Mesodermal cell (in vitro differentiated cells): ENCODE results near the gene NFAT5.

Experiments
- H3K27ac ChIP-seq: 2 replicates; pipeline ENCODE4 v1.7.0; 2013; ENCODE audit warnings: mild to moderate bottlenecking, low read depth, low read length, moderate library complexity; ENCODE audit not compliant: severe bottlenecking
- H3K36me3 ChIP-seq: 2 replicates; pipeline ENCODE4 v1.7.1; 2013; ENCODE audit warnings: mild to moderate bottlenecking, low read length, moderate library complexity; ENCODE audit not compliant: control insufficient read depth, insufficient read depth
- H3K4me1 ChIP-seq: one replicate; pipeline ENCODE4 v1.7.1; 2013; ENCODE audit warnings: mild to moderate bottlenecking, low read length; ENCODE audit not compliant: insufficient read depth, control insufficient read depth, poor library complexity, severe bottlenecking
- H3K4me3 ChIP-seq: 2 replicates; pipeline ENCODE4 v1.7.0; 2013; ENCODE audit warnings: low read length, control low read depth, mild to moderate bottlenecking; ENCODE audit not compliant: insufficient read depth, poor library complexity, severe bottlenecking; ENCODE audit errors: extremely low read depth
- H3K9me3 ChIP-seq: 2 replicates; pipeline ENCODE4 v1.7.1; 2013; ENCODE audit warnings: mild to moderate bottlenecking, low read length, moderate library complexity; ENCODE audit not compliant: control insufficient read depth
- WGBS, 2 experiments: methylation state at CpG; one replicate each; pipeline ENCODE4 v1.1.5; 2013; ENCODE audit warnings: missing lambda C conversion rate in 2 of 2; ENCODE audit not compliant: insufficient coverage in 2 of 2; 5-methylcytosine and 5-hydroxymethylcytosine counted together

Gene NFAT5

GRCh38 chr16:69706256-69706974, 140.6 kb downstream of the NFAT5 start:
- Histone ChIP-seq H3K36me3 (peaks cover 62% of the 10 kb centered on the region), H3K27ac (peak overlapping the region; percentile 7), H3K4me1 (no peaks in the 10 kb centered on the region), H3K9me3 (no peaks in the 10 kb centered on the region), H3K4me3 (no peak overlapping the region)
- WGBS, 2 experiments: 100% methylated on average over 1 of the region's 1 CpG; no CpG with 5 or more reads in 1 of the 2 experiments

- Histone ChIP-seq H3K36me3 (peaks cover 67% of the 10 kb centered on the region), H3K27ac (no peak overlapping the region)
- WGBS, 2 experiments: no CpG with 5 or more reads among the region's 2 CpGs
These were observed 141.2 kb downstream of the NFAT5 start for GRCh38 chr16:69706975-69707340.

DNA sequence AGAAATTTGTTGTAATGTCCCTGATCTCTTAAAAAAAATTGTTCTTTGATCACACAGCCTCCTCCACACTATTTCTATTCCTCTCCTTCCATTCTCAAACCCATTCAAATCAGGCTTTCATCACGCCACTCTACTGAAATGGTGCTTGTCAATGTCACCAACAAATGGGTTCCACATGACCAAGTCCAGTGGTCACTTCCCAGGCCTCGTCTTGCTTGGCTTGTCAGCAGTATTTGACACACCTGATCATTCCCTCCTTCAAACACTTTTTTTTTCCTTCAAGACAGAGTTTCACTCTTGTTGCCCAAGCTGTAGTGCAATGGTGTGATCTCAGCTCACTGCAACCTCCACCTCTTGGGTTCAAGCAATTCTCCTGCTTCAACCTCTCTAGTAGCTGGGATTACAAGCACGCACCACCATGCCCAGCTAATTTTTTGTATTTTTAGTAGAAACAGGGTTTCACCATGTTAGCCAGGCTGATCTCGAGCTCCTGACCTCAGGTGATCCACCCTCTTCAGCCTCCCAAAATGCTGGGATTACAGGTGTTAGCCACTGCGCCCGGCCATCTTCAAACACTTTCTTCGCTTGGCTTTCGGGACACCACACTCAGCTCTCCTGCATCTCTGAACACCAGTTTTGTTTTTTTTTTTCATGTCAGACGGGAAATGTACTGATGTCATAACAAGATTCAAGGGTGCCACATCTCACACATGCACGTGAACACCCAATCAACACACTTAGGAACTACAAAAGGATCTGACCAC, 142.3 kb downstream of the NFAT5 start:
- H3K9me3 ChIP-seq: no peaks in the 10 kb centered on the region
- no peak overlapping the region for H3K4me3 ChIP-seq
- WGBS, 2 experiments: 95% methylated on average over 7 to 10 of the region's 10 CpGs
- no peaks in the 10 kb centered on the region for H3K4me1 ChIP-seq
- H3K27ac ChIP-seq: no peak overlapping the region
- H3K36me3 ChIP-seq: peaks cover 75% of the 10 kb centered on the region

More at GRCh38 chr16:69706975-69707340, 141.2 kb downstream of the NFAT5 start:
- H3K9me3 ChIP-seq: no peaks in the 10 kb centered on the region
- H3K4me1 ChIP-seq: no peaks in the 10 kb centered on the region
- no peak overlapping the region for H3K4me3 ChIP-seq

DNA sequence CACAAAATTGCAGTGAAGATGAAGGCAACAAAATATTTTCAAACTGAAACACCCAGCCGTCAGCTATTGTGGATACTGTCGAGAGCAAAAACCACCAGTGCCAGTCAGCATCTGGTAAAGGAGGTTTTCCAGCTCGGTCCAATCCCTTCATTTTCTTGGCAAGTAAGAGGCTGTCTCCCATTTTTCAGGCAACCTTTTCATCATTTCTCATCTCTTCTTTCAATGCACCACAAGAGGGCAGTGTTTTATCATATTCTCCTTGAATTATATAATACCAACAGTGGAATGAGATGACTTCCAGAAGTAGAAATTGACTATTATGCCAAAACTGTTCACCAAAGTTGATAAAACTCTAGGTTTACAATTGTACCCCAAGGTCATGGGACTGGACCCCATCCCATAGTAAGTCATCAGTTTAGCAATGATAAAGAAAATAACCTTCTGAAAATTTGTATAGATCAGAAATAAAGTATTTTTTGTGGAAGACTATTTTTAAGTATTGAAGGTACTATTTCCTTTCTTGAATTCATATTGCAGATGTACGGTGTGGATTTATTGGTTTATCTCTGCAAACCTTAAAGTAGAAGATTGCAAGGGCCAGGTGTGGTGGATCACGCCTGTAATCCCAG, 143.8 kb downstream of the NFAT5 start:
- Histone ChIP-seq H3K4me1 (no peaks in the 10 kb centered on the region), H3K4me3 (no peak overlapping the region), H3K36me3 (peaks cover 72% of the 10 kb centered on the region), H3K9me3 (no peaks in the 10 kb centered on the region), H3K27ac (no peak overlapping the region)
- 77 to 81% methylated on average over 3 to 5 of the region's 5 CpGs for WGBS, 2 experiments

DNA sequence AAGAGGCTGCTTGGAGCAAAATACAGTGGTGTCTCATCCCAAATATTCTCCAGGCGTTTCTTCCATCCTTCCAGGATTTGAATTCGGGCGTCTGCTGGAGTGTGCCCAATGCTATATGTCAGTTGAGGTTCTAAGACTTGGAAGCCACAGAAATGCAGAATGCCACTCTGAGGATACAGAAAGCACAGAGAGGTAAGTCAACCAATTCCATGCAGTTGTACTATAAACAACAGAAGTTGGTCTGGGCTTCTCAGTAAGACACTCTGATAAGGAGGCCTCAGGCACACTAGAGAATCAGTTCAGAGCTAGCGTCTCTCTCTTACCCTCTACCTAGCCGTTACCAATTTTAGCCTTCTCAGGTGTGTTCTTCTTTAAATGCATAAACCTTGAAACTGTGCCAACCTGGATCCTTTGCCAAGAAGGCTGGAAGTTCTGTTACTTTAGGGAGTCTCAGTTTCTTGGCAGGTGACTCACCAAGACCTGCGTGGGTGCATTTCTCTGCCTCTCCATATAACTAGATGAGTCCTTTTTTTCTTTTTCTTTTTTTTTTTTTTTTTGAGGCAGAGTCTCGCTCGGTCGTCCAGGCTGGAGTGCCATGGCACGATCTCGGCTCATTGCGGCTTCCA, 145.5 kb downstream of the NFAT5 start:
- Histone ChIP-seq H3K4me1 (no peaks in the 10 kb centered on the region), H3K9me3 (no peaks in the 10 kb centered on the region), H3K27ac (no peak overlapping the region), H3K4me3 (no peak overlapping the region), H3K36me3 (peaks cover 74% of the 10 kb centered on the region)
- 95 to 98% methylated on average over 4 to 10 of the region's 12 CpGs for WGBS, 2 experiments

DNA sequence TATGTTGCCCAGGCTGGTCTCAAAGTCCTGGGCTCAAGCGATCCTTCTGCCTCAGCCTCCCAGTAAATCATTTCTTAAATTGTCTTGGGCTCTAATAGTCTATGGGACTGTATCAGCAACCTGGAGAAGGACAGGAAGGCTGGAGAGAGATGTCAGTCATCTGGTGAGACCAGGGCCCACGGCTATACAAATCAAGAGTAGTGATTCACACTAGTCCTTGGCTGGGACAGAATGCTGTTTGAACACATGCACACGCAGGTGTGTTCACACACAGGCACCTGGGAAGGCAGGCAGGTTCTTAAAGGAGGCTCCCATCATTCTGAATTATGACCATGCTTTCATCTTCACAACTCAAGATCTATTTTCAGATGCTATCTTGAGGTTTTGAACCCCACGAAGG, 146.5 kb downstream of the NFAT5 start:
- peaks cover 76% of the 10 kb centered on the region for H3K36me3 ChIP-seq
- H3K9me3 ChIP-seq: no peaks in the 10 kb centered on the region
- no peaks in the 10 kb centered on the region for H3K4me1 ChIP-seq
- no peak overlapping the region for H3K4me3 ChIP-seq
- WGBS, 2 experiments: 94 to 100% methylated on average over 3 of the region's 4 CpGs
- H3K27ac ChIP-seq: no peak overlapping the region

- Histone ChIP-seq H3K9me3 (no peaks in the 10 kb centered on the region), H3K36me3 (peaks cover 77% of the 10 kb centered on the region), H3K4me1 (no peaks in the 10 kb centered on the region), H3K4me3 (no peak overlapping the region), H3K27ac (no peak overlapping the region)
- 97 to 98% methylated on average over 5 to 8 of the region's 9 CpGs for WGBS, 2 experiments
These were observed 147.3 kb downstream of the NFAT5 start for GRCh38 chr16:69712914-69713581.

GRCh38 chr16:69717066-69717465, 151.3 kb downstream of the NFAT5 start:
- peaks cover 67% of the 10 kb centered on the region for H3K36me3 ChIP-seq
- H3K9me3 ChIP-seq: no peaks in the 10 kb centered on the region
- no peak overlapping the region for H3K27ac ChIP-seq
- H3K4me3 ChIP-seq: no peak overlapping the region
- no peaks in the 10 kb centered on the region for H3K4me1 ChIP-seq
- WGBS, 2 experiments: 96 to 98% methylated on average over 5 of the region's 6 CpGs

GRCh38 chr16:69718111-69718764, 152.5 kb downstream of the NFAT5 start:
- no peak overlapping the region for H3K27ac ChIP-seq
- WGBS, 2 experiments: 75 to 98% methylated on average over 5 to 6 of the region's 10 CpGs
- no peak overlapping the region for H3K4me3 ChIP-seq
- peaks cover 56% of the 10 kb centered on the region for H3K36me3 ChIP-seq
- no peaks in the 10 kb centered on the region for H3K4me1 ChIP-seq
- H3K9me3 ChIP-seq: no peaks in the 10 kb centered on the region
